GM12878 (cell line): ENCODE measurements around the gene SEPTIN1. TPM values are rescaled to one million over a fixed set of nuclear protein-coding genes. Genes with fewer than 3 reads are reported as not detected.
A peak's percentile ranks its signal among the peaks of the same experiment; 100 is the strongest.

Experiments used
- ATAC-seq: fragments of 200-7000 bp; cut with Tn5 transposase; 3 replicates; pipeline ENCODE4 v1.9.1; 2020; ENCODE audit warnings: mild to moderate bottlenecking, moderate library complexity
- BruUV-seq: library from RNA; stranded (reverse); fragments of 400-500 nt; replicated peaks from 2 replicates; lab custom pipeline; 2021; lab: Mats Ljungman, UMichigan
- CTCF ChIA-PET: fragments of 300-600 bp; sonication (Branson Sonifier 250); formaldehyde crosslinking; extraction: SDS; loops from one replicate; lab custom pipeline; 2021; ENCODE audit warnings: inconsistent platforms; lab: Yijun Ruan, JAX
- POLR2A ChIA-PET: fragments of 350-600 bp; formaldehyde crosslinking; extraction: SDS; loops from one replicate; lab custom pipeline; 2021; ENCODE audit warnings: inconsistent platforms; lab: Charles Lee
- RAD21 ChIA-PET: fragments of 300-600 bp; sonication (Branson Sonifier 250); formaldehyde crosslinking; loops from one replicate; lab custom pipeline; 2023; ENCODE audit warnings: antibody characterized with exemption; ENCODE audit not compliant: unreplicated experiment; lab: Charles Lee
- SMC1A ChIA-PET: fragments of 300-600 bp; sonication (Branson Sonifier 250); formaldehyde crosslinking; loops from one replicate; lab custom pipeline; 2023; ENCODE audit not compliant: unreplicated experiment, uncharacterized antibody; lab: Charles Lee
- DNase-seq: peaks from one replicate; pipeline ENCODE4 v3.0.0-alpha.2; 2011; ENCODE audit warnings: low read depth, low spot score
- FAIRE-seq: peaks from 3 replicates; lab custom pipeline; 2011; peaks lifted over from hg19 to GRCh38; lab: Jason Lieb, UNC
- H2AFZ ChIP-seq: 2 replicates; pipeline ENCODE4 v1.6.0; 2011; ENCODE audit warnings: low read depth, low read length, control low read depth; ENCODE audit not compliant: control insufficient read depth
- H3K27ac ChIP-seq: 2 replicates; pipeline ENCODE4 v1.5.1; 2011; ENCODE audit warnings: control low read depth; ENCODE audit not compliant: control insufficient read depth, insufficient read depth
- H3K27me3 ChIP-seq, 2 experiments: replicated peaks in 1 of 2; 2 replicates each; pipeline versions ENCODE4 v1.6.0 to v1.6.1; 2011; ENCODE audit warnings: low read length in 1 of 2; ENCODE audit not compliant: control insufficient read depth in 2 of 2, insufficient read depth in 2 of 2
- H3K36me3 ChIP-seq, 2 experiments: 2 replicates each; pipeline ENCODE4 v1.5.1; 2011; ENCODE audit warnings: low read length in 1 of 2; ENCODE audit not compliant: control insufficient read depth in 2 of 2, insufficient read depth in 2 of 2
- H3K4me1 ChIP-seq: 2 replicates; pipeline ENCODE4 v1.6.1; 2011; ENCODE audit warnings: mild to moderate bottlenecking, low read length, moderate library complexity, mixed read lengths; ENCODE audit not compliant: control insufficient read depth, insufficient read depth
- H3K4me2 ChIP-seq: 2 replicates; pipeline ENCODE4 v1.6.0; 2011; ENCODE audit warnings: control low read depth; ENCODE audit not compliant: control insufficient read depth, insufficient read depth
- H3K4me3 ChIP-seq: fragments of 200-600 bp; sonication (generic); 2 replicates; pipeline ENCODE4 v1.5.1; 2016
- H3K79me2 ChIP-seq: 2 replicates; pipeline ENCODE4 v1.6.0; 2011; ENCODE audit warnings: low read length; ENCODE audit not compliant: control insufficient read depth, insufficient read depth
- H3K9ac ChIP-seq: 2 replicates; pipeline ENCODE4 v1.8.0; 2011; ENCODE audit warnings: low read length, control low read depth, mixed read lengths; ENCODE audit not compliant: control insufficient read depth, insufficient read depth
- H3K9me3 ChIP-seq: replicated peaks from 3 replicates; pipeline ENCODE4 v1.5.1; 2011; ENCODE audit warnings: mild to moderate bottlenecking, low read length; ENCODE audit not compliant: control insufficient read depth, insufficient read depth
- H4K20me1 ChIP-seq: 2 replicates; pipeline ENCODE4 v1.6.0; 2011; ENCODE audit not compliant: control insufficient read depth, insufficient read depth
- CHD2 ChIP-seq: IDR thresholded peaks from 2 replicates; pipeline ENCODE4 v1.6.1; 2011; ENCODE audit warnings: low read depth, low read length, improper control_type of control experiment, borderline replicate concordance
- E2F8 ChIP-seq: fragments of 450-650 bp; IDR thresholded peaks from 2 replicates; pipeline ENCODE4 v1.6.1; 2018; ENCODE audit warnings: mild to moderate bottlenecking, low read depth, moderate library complexity; ENCODE audit not compliant: partially characterized antibody
- HDAC2 ChIP-seq: fragments of 200-600 bp; sonication (generic); IDR thresholded peaks from 2 replicates; pipeline ENCODE4 v1.6.1; 2017
- MYC ChIP-seq: IDR thresholded peaks from 2 replicates; pipeline ENCODE4 v1.6.1; 2011; ENCODE audit warnings: mild to moderate bottlenecking, low read length, moderate library complexity, inconsistent platforms; ENCODE audit not compliant: insufficient read depth, insufficient replicate concordance, insufficient read length, severe bottlenecking
- NFXL1 ChIP-seq: fragments of 450-650 bp; IDR thresholded peaks from 2 replicates; pipeline ENCODE4 v1.6.1; 2017; ENCODE audit warnings: antibody characterized with exemption, mild to moderate bottlenecking, borderline replicate concordance
- RBBP5 ChIP-seq: fragments of 200-600 bp; sonication (generic); conservative IDR thresholded peaks from 2 replicates; pipeline ENCODE4 v1.6.1; 2016
- REST ChIP-seq: IDR thresholded peaks from 2 replicates; pipeline ENCODE4 v1.6.1; 2012; ENCODE audit warnings: mild to moderate bottlenecking, low read depth, low read length
- SMARCA5 ChIP-seq: fragments of 450-650 bp; IDR thresholded peaks from 2 replicates; pipeline ENCODE4 v1.6.1; 2017; ENCODE audit warnings: mild to moderate bottlenecking
- SREBF1 ChIP-seq: IDR thresholded peaks from 2 replicates; pipeline ENCODE4 v1.6.1; 2012; ENCODE audit warnings: mild to moderate bottlenecking, low read length
- SUZ12 ChIP-seq: fragments of 200-600 bp; sonication (generic); IDR thresholded peaks from one replicate; pipeline ENCODE4 v1.6.1; 2018; ENCODE audit warnings: antibody characterized with exemption, mild to moderate bottlenecking; ENCODE audit not compliant: unreplicated experiment
- TCF7 ChIP-seq: IDR thresholded peaks from 2 replicates; pipeline ENCODE4 v1.6.1; 2014; ENCODE audit warnings: antibody characterized with exemption, borderline replicate concordance
- YBX1 ChIP-seq: fragments of 450-650 bp; IDR thresholded peaks from 2 replicates; pipeline ENCODE4 v1.6.1; 2016; ENCODE audit warnings: antibody characterized with exemption
- YY1 ChIP-seq: IDR thresholded peaks from 2 replicates; pipeline ENCODE4 v1.6.1; 2011; ENCODE audit warnings: low read depth, mild to moderate bottlenecking, low read length
- WGBS: methylation state at CpG from one replicate; pipeline ENCODE4 v1.1.6; 2016; ENCODE audit warnings: low lambda C conversion rate; ENCODE audit not compliant: insufficient replicate concordance, insufficient coverage; ENCODE audit errors: missing lambda C conversion rate; 5-methylcytosine and 5-hydroxymethylcytosine counted together
- in situ Hi-C: fragments of 300-500 bp; cut with MboI; formaldehyde crosslinking; loops from 9 replicates; pipeline ENCODE4 v1.14.3; 2018; ENCODE audit warnings: mixed read lengths
- intact Hi-C: fragments of 100-400 bp; cut with micrococcal nuclease; formaldehyde crosslinking; loops from one replicate; pipeline ENCODE4 v1.14.2; 2022; ENCODE audit not compliant: unreplicated experiment
- polyA plus RNA-seq, 11 experiments: library from polyadenylated mRNA; depleted of rRNA in 4 of 11; unstranded in 6 of 11; stranded (reverse) in 5 of 11; fragments of >200 nt; fragmentation: Nextera tagmentation in 4 of 11; fragmentation: Illumina TruSeq in 1 of 11; extraction: Ambion mirVana in 4 of 11; extraction: Trizol in 1 of 11; gene quantifications; 1 replicate in 1 of 11; 2 replicates in 10 of 11; pipeline versions ENCODE4 v1.2.1 to v1.2.3, GENCODE V29; 2011 to 2016; ENCODE audit warnings: inconsistent platforms in 2 of 11, missing spikeins in 2 of 11, low read depth in 1 of 11
- total RNA-seq, 4 experiments: library from RNA; depleted of rRNA in 3 of 4; stranded (reverse); fragments of >200 nt in 3 of 4; fragmentation: Illumina TruSeq in 1 of 4; extraction: Trizol in 1 of 4; gene quantifications; 2 replicates each; pipeline versions ENCODE4 v1.2.1 to v1.2.3, GENCODE V29; 2013 to 2021
- TF ChIP-seq, protein P1 (sequence below): fragments of 450-650 bp; IDR thresholded peaks from 2 replicates; pipeline ENCODE4 v1.6.1; 2017; ENCODE audit warnings: low read depth, mild to moderate bottlenecking, moderate library complexity

SEPTIN1 gene
- total and polyA plus RNA-seq, 10 of the 15 experiments (the other 5 are each of a cell fraction or from before 2014, with no cell fraction given), result 2.8 to 153 (median 94.1) TPM

GRCh38 chr16:30395155-30395991, 13.0 kb upstream of the SEPTIN1 start, which contains the start of gene ZNF48:
TSS of gene ZNF48 (plus strand) at chr16:30395420. CDS start at chr16:30395795, 375 bp downstream.
- ATAC-seq, result peak; percentile 90
- H3K79me2 ChIP-seq, result peaks cover 5% of the 10 kb centered on the region
- SMC1A ChIA-PET, result interaction anchor here (1.0 to 2.4 kb wide), 7 partner anchors 10 to 140 kb away, joined by 3 to 12 read pairs (median 5); partner anchors contain the start of genes DCTPP1, SEPTIN1, TBC1D10B and ZNF771
- peak within 1 kb of the TSS; percentile 42 for H3K27ac ChIP-seq
- RAD21 ChIA-PET, result interaction anchor here (0.9 to 2.4 kb wide), 7 partner anchors 12 to 266 kb away, joined by 3 to 32 read pairs (median 6); partner anchors contain the start of genes SEPTIN1, TBC1D10B, ZNF747 and ZNF771
- POLR2A ChIA-PET, result interaction anchor here (0.6 to 3.1 kb wide), 8 partner anchors 10 to 77 kb away, joined by 3 to 25 read pairs (median 5); partner anchors contain the start of genes ITGAL, SEPTIN1 and ZNF771
- intact Hi-C loops (no loop called here), in situ Hi-C loops (no loop called here)
- no TSS peak for BruUV-seq
- H3K9ac ChIP-seq, result peak within 1 kb of the TSS; percentile 63
- CTCF ChIA-PET, result interaction anchor here (0.6 to 3.3 kb wide), 12 partner anchors 13 to 212 kb away, joined by 3 to 29 read pairs (median 3); partner anchors contain the start of genes CORO1A, DCTPP1, SEPTIN1 and ZNF771
- H4K20me1 ChIP-seq, result no peaks in the 10 kb centered on the region
- peak within 1 kb of the TSS; percentile 85 for H2AFZ ChIP-seq
- WGBS, result under 1% methylated on average over 82 of the region's 103 CpGs
- no peaks in the 10 kb centered on the region for H3K27me3 ChIP-seq
- peaks cover 13% of the 10 kb centered on the region for H3K4me1 ChIP-seq
- DNase-seq, result no peak
- no peak for FAIRE-seq
- no peaks in the 10 kb centered on the region for H3K9me3 ChIP-seq
- H3K4me3 ChIP-seq, result peak within 1 kb of the TSS; percentile 92
- peaks cover 0 to 2% of the 10 kb centered on the region in 2 experiments; a peak in 3 of 4 replicates for H3K36me3 ChIP-seq
- H3K4me2 ChIP-seq, result peak within 1 kb of the TSS; percentile 92
- TF ChIP-seq CHD2 (0 out of 2 replicates have a peak, but pooled peaks have one; percentile 31), E2F8 (no peak), YY1 (0 out of 2 replicates have a peak, but pooled peaks have one; percentile 18), SMARCA5 (0 out of 2 replicates have a peak, but pooled peaks have one; percentile 80), MYC (no peak), SUZ12 (no peak), TCF7 (no peak), SREBF1 (0 out of 2 replicates have a peak, but pooled peaks have one; percentile 16), NFXL1 (0 out of 2 replicates have a peak, but pooled peaks have one; percentile 39), YBX1 (no peak), HDAC2 (no peak), RBBP5 (no peak), REST (no peak)
- TF ChIP-seq, protein P1, sequence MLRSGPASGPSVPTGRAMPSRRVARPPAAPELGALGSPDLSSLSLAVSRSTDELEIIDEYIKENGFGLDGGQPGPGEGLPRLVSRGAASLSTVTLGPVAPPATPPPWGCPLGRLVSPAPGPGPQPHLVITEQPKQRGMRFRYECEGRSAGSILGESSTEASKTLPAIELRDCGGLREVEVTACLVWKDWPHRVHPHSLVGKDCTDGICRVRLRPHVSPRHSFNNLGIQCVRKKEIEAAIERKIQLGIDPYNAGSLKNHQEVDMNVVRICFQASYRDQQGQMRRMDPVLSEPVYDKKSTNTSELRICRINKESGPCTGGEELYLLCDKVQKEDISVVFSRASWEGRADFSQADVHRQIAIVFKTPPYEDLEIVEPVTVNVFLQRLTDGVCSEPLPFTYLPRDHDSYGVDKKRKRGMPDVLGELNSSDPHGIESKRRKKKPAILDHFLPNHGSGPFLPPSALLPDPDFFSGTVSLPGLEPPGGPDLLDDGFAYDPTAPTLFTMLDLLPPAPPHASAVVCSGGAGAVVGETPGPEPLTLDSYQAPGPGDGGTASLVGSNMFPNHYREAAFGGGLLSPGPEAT, result 0 out of 2 replicates have a peak, but pooled peaks have one; percentile 19
